HuH-7.5 (cell line): Measurements from ENCODE around the gene SLC39A13.

Experiments
- DNase-seq: peaks from one replicate; pipeline ENCODE4 v3.0.0; 2011; ENCODE audit warnings: low spot score

Gene SLC39A13

DNA sequence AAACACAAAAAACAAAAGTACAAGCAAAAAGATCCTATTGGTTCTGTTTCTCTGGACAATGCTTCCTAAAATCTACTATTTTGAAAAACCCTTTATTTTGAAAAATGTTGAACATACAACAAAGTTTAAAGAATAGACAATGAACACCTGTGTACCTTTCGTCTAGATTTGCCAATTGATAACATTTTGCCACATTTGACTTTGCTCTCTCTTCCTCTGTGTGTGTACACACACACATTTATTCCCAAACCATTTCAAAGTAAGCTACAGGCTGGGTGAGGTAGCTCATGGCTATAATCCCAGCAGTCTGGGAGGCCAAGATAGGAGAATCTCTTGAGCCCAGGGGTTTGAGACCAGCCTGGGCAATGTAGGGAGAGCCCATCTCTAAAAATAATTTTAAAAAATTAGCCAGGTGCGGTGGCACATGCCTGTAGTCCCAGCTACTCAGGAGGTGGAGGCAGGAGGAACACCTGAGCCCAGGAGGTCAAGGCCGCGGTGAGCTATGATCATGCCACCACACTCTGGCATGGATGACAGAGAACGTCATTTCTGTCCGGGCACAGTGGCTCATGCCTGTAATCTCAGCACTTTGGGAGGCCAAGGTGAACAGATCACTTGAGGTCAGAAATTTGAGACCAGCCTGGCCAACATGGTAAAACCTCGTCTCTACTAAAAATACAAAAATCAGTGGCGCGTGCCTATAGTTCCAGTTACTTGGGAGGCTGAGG is 23.1 kb downstream of the SLC39A13 start:
- DNase-seq = no peak

GRCh38 chr11:47433157-47433556 is 24.8 kb downstream of the SLC39A13 start:
- DNase-seq = no peak

DNA sequence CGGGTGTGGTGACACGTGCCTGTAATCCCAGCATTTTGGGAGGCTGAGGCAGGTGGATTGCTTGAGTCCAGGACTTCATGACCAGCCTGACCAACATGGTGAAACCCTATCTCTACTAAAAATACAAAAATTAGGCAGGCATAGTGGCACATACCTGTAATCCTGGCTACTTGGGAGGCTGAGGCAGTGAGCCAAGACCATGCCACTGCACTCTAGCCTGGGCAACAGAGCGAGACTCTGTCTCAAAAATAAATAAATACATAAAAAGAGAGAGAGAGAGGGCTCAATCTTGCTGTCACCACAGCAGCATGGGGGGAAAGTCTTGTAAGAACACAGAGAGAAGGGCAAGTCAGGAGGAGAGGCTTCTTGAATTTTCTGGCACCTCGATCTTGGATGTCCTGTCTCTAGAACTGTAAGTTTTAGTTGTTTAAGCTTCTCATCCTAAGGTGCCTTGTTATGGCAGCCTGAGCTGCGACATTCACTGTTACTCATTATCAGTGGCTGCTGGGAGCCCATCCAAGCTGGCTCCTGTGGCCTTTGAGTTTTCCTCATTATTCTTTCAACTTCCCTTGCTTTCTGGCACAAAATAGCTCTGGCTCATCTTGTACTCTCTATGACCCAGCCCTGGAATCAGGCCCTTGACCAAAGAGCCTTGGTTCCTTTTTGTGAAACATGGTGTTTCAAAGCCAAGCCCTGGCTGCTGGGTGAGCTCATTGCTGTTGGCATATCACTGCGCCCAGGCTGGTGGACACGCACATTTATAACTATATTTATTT is 25.8 kb downstream of the SLC39A13 start:
- no peak for DNase-seq

DNA sequence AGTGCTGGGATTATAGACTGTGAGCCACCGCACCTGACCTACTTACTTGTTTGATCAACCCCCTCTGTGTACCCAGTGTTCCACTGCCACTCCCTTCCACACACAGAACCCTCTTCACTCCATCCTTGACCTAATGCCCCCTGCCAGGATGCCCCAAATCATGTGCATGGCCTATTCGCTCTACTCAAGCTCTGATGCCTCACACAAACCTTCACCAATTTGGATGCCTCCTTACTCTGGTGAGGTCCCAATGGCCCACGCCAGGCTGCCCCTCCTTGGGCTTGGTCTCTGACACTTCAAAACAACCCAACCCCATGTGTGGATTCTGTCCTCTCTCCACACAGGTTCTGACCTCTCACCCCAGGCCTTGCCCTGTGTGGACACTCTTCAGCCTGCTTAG is 27.3 kb downstream of the SLC39A13 start:
- DNase-seq = no peak

DNA sequence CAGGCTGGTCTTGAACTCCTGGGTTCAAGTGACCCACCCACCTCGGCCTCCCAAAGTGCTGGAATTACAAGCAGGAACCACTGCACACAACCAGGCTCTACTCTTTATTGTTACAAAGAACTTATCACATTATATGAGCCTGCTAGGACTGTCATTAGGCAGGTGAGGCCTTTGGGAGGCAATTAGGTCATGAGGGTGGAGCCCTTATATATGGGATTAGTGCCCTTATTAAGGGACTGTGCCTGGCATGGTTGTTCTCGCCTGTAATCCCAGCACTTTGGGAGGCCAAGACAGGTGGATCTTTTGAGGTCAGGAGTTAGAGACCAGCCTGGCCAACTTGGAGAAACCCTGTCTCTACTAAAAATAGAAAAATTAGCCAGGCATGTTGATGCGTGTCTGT is 28.3 kb downstream of the SLC39A13 start:
- DNase-seq = no peak

- DNase-seq = no peak
Observed at GRCh38 chr11:47437218-47437745, 28.9 kb downstream of the SLC39A13 start.

GRCh38 chr11:47437746-47438418 is 29.5 kb downstream of the SLC39A13 start:
- no peak for DNase-seq

- no peak for DNase-seq
Observed at GRCh38 chr11:47438721-47439120, 30.3 kb downstream of the SLC39A13 start.

DNA sequence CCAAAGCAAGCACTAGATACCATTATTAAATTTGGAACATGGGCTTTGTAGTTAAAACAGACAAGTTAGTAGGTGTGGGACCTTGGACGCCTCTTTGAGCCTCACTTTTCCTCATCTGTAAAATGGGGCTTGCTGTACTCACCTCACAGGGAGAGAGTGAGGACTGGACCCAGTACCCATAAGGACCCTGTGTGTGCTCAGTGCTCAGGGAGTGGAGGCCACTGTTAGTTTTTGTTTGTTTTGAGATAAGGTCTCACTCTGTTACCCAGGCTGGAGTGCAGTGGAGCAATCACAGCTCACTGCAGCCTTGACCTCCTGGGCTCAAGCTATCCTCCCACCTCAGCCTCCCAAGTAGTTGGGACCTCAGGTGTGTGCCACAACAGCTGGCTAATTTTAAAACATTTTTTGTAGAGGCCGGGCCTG is 31.7 kb downstream of the SLC39A13 start:
- DNase-seq = no peak

DNA sequence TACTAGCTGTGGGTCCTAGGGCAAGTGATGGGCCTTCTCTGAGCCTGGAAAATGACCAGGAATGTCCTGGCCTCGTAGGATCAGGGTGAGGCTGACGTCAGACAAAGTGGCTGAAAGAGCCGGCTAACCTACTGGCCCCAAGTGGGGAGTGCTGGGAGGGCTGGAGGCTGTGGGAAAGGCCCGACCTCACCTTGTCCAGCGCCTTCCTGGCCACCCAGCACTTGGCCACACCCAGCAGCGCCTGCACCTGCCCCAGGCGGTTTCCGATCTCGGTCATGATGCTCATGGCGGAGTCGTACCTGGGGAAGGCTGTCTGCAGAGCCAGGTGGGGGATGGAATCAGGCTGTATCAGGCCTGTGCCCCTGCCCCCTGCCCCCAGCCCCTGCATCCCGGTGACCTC is 33.0 kb downstream of the SLC39A13 start:
- DNase-seq = no peak

DNA sequence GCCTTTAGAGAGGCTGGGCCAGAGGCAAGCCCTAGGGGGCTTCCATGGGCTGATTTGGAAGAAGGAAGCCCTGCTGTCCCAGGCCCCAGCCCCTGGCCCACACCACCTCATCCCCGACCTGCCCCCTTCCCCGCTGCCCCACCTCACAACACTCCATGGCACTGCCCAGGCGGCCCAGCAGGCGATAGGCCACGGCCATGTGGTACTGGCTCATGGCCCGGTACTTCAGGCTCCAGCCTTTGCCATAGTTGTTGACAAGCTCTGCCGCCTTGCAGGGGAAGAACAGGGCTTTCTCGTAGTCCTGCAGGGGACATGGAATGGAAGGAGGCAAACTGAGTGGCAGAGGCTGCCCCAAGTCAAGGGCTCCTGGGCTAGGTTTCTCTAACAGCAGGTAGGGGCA is 34.1 kb downstream of the SLC39A13 start:
- no peak for DNase-seq

GRCh38 chr11:47443028-47443700 is 34.8 kb downstream of the SLC39A13 start:
- DNase-seq = peak; percentile 42

DNA sequence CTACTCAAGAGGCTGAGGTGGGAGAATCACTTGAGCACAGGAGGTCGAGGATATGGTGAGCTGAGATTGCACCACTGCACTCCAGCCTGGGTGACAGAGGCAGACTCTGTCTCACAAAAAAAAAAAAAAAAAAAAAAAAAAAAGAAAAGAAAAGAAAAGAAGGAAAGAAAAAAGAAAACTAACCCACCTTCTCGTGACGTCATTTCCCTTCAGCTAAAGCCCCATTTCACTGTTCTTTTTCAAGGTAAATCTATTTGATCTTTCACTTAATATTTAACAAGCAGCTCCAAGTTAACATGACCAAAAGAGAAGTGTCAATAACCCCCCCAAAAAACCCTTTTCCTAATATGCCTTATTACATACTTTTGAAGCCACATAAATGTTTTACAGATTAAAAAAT is 35.4 kb downstream of the SLC39A13 start:
- DNase-seq = no peak

GRCh38 chr11:47445840-47446239 is 37.5 kb downstream of the SLC39A13 start:
- DNase-seq = no peak

DNA sequence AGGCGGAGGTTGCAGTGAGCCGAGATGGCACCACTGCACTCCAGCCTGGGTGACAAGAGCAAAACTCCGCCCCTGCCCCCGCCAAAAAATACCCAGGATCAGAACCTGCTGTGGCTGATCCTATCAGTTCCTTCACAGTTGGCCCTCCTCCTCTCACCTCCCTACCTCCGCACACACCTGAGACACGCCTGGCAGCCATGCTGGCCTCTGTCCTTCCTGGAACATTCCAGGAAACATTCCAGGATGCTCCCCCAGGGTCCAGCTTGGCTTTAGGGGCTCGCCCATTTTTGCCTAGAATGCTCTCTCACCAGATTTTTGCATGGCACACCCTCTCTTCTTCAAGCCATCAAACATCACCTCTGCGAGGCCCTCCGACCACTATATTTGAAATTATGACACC is 38.4 kb downstream of the SLC39A13 start:
- DNase-seq = no peak

- no peak for DNase-seq
Observed at GRCh38 chr11:47447906-47448305, 39.5 kb downstream of the SLC39A13 start.

GRCh38 chr11:47448566-47449427 is 40.4 kb downstream of the SLC39A13 start, which contains the start of gene RAPSN:
TSS of gene RAPSN (minus strand) at chr11:47449136. CDS start at chr11:47448964, 172 bp downstream.
- no peak for DNase-seq

GRCh38 chr11:47449541-47449940 is 41.2 kb downstream of the SLC39A13 start:
- DNase-seq = no peak

- no peak for DNase-seq
Observed at GRCh38 chr11:47451436-47451835, 43.0 kb downstream of the SLC39A13 start.

DNA sequence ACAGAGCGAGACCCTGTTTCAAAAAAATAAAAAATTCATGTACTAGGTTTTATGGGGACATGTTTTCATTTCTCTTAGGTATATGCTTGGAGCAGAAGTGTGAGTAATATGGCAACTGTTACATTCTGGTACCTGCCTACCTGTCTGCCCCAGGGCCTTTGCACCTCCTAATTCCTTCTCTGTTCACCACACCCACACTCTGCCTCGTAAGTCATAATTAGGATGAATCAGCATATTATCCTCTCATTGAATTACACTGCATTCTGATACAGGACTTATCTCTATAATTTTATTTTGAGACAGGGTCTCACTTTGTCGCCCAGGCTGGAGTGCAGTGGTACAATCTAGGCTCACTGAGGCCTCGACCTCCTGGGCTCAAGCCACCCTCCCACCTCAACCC is 43.6 kb downstream of the SLC39A13 start:
- DNase-seq = no peak

GRCh38 chr11:47453365-47453764 is 45.0 kb downstream of the SLC39A13 start:
- no peak for DNase-seq
